Endothelial cell of hepatic sinusoid (primary cell): ENCODE data around the gene KBTBD3.
"Not testable (repeated sequence)": the region's sequence is repeated elsewhere in the genome, so short reads cannot be mapped to it uniquely, and the experiment has no call there.

ENCODE experiments used
- in situ Hi-C: cut with HindIII; loops from 2 replicates; pipeline ENCODE4 v1.10.0; 2017; ENCODE audit warnings: low sequenced_read_pairs

Gene KBTBD3

DNA sequence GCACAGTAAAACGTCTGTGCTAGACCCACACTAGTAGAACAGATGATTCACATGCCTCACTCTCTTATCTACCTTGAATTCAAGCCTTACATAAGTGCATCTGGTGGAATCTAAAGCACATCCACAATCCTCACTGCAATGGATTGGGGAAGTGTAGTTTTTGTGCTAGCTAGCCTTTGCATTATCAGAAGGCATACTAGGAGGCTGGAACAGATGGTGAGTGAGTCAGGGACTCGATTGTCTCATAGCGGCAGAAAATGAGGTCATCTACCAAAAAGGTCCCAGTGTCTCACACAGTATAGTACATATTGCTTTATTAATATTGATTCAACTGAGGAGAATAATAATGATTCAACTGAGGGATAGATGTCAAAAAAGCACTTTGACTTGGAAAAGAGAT, 64.4 kb downstream of the KBTBD3 start:
- in situ Hi-C loops = no loop called here

DNA sequence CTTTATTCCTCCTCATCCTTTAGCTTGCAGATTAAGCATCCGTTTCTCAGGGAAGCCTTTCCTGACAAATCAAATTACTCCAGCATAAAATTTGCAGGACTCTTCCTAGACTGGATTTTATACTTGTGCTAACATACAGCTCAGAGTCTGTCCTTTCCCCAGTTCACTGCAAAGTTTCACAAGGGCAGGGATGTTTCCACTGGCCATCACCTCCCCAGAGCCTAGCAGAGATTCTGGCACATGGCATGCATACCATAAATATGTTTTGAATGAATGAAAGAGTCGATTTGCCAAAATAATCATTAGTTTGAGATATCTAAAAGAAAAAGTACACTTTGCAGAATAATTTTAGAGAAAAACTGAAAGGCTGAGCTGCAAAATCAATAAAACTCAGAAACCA, 65.7 kb downstream of the KBTBD3 start:
- in situ Hi-C loops = no loop called here

DNA sequence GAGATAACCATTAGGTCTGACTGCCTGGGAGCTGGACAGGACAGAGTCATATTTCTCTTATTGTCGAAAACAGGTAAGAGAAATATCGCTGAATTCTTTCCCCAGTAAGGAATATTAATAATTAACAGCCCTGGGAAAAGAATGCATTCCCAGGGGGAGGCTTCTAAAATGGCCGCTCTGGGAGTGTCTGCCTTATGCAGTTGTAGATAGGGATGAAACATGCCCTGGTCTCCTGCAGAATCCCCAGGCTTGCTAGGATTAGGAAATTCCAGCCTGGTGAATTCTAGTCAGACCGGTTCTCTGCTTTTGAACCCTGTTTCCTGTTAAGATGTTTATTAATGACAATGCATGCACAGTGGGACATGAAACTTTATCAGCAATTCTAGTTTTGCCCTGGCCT, 74.1 kb downstream of the KBTBD3 start:
- in situ Hi-C loops = not testable (repeated sequence)

DNA sequence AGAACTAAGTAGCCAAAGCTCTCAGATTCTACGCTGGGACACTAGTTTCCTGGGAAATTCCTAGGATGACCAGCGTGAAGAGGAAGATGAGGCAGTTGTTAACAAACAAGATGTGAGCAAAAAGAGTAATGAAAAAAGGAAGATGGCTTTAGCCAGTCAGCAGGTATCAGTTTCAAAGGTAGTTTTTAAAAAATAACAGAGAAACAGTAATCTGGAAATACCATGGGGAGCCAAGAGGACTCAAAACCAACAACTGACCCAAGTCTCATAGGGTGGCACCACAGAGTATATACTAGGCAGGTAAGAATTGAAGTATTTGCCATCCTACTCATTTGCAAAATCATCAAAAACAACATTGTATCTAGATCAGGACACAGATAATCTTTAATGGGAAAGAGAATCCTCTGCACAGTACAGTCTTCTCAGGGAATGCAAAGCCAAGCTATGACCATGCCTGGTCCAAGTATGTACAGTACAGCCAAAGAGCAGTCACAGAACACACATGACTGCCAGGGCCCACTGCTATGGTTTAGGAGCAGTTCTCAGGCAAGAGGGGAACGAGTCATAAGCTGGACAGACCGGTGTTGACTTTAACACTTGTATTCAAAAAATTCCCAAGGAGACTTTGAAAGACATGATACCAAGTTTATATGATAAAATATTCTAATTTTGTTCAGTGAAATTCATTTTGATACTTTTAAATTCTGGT, 75.7 kb downstream of the KBTBD3 start:
- in situ Hi-C loops = no loop called here
